T47D (cell line): ENCODE data around the gene TDO2.

Experiments used
- DNase-seq, 2 experiments: peaks; one replicate each; pipeline versions ENCODE4 v3.0.0 to v3.0.0-alpha.2; 2011 to 2012; ENCODE audit warnings: low read depth in 1 of 2, low spot score in 1 of 2
- JUND ChIP-seq: IDR thresholded peaks from 2 replicates; pipeline ENCODE4 v1.6.1; 2012; ENCODE audit warnings: low read depth
- in situ Hi-C: cut with HindIII; loops from 2 replicates; pipeline ENCODE4 v1.10.0; 2016; ENCODE audit warnings: low sequenced_read_pairs, low pct_unique_long_range_greater_than_20kb

Gene TDO2

GRCh38 chr4:155903453-155903852 lies at the start of gene TDO2:
TSS of gene TDO2 (plus strand) at chr4:155903696. CDS start at chr4:155903759, 63 bp downstream.
- TF ChIP-seq JUND = no peak
- no peak for DNase-seq
- in situ Hi-C loops = no loop called here

GRCh38 chr4:155854582-155855226 lies 48.8 kb upstream of the TDO2 start:
- in situ Hi-C loops = no loop called here
- peak in 1 of 2 experiments; percentile 27 for DNase-seq
- TF ChIP-seq JUND = no peak

- no peak for TF ChIP-seq JUND
- in situ Hi-C loops = no loop called here
- peak in 1 of 2 experiments; percentile 49 for DNase-seq
These were observed 47.6 kb upstream of the TDO2 start for GRCh38 chr4:155855897-155856296.

DNA sequence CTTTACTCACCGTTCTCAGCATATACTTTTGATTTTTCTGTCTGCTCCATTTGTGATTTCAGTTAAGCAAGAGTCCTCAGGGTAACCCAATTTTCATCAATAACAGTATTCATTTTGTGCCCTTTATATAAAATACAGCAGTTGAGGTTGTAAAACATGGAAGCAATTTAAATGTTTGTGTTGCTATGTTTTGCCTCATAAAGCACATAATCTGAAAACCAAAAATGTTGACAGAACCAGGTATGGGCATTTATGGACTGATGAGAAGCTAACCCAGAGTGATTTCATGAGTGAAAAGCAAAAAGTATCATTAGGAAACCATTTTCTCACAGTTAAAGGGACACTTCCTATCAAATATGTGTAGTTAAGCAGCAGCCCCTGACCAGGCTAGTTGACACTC lies 37.3 kb upstream of the TDO2 start, which contains the start of gene ASIC5:
Gene ASIC5, minus strand, starts transcription at position 101 of the 400 bp plus-strand sequence. Its CDS starts 51 bp downstream, at position 50.
- in situ Hi-C loops = no loop called here
- DNase-seq = no peak
- TF ChIP-seq JUND = no peak

DNA sequence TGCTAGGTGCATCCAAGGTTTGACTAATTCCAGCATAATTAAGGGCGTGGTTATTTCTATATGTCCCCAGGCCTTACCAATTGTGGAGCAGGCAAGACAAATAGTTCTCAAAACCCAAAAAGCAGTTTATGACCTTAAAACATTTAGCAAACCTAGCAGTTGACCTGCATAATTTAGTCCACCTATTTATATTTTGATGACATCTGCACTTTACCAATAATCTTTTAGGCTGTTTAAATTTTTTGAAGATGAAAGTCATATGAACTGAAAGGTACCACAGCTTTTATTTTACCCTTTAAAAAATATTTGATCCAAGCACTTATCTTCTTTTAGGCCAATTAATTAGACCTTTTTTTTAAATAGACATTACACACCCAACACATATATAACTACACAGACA lies 27.6 kb upstream of the TDO2 start:
- no peak for TF ChIP-seq JUND
- in situ Hi-C loops = no loop called here
- no peak for DNase-seq

- DNase-seq = no peak
- in situ Hi-C loops = no loop called here
- TF ChIP-seq JUND = no peak
These were observed 25.5 kb upstream of the TDO2 start for GRCh38 chr4:155877971-155878370.

DNA sequence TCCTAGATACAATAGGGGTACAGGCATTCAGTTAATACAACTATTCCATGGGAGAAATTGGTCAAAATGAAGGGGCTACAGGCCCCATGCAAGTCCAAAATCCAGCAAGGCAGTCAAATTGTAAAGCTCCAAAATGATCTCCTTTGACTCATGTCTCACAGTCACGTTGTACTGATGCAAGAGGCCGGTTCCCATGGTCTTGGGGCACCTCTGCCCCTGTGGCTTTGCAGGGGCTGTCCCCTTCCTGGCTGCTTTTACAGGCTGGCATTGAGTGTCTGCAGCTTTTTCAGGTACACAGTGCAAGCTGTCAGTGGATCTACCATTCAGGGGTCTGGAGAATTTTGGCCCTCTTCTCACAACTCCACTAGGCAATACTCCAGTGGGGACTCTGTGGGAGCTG lies 24.9 kb upstream of the TDO2 start:
- TF ChIP-seq JUND = no peak
- in situ Hi-C loops = no loop called here
- DNase-seq = no peak

DNA sequence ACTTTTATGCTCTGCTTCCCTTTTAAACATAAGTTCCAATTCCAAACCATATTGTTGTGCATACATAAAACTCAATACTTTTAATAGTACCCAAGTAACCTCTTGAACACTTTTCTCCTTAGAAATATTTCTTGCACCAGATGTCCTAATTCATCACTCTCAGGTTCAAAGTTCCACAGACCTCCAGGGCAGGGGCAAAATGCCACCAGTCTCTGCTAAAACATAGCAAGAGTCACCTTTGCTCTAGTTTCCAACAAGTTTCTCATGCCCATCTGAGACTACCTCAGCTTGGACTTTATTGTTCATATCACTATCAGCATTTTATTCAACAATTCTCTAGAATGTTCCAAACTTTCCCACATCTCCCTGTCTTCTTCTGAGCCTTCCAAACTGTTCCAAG lies 23.7 kb upstream of the TDO2 start:
- no peak for DNase-seq
- no peak for TF ChIP-seq JUND
- in situ Hi-C loops = no loop called here

DNA sequence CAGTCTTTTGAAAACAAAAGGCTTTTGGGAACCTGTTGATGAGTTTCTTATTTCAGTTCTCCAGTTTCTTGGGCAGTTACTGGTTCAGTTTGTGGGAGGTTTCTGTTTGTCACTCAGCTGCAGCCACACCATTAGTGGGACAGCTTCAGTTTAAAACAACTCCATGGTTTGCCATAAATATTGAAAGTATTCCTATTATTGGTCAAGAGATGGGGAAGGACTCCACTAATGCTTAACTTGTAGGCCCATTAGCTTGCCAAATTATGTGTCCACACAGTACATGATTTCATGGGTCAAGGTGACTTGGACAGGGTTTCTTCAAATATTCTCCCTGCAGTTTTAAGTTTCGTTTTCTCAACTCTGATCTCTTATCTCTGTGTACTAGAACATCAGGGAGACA lies 21.9 kb upstream of the TDO2 start:
- DNase-seq = peak in 1 of 2 experiments; percentile 17
- TF ChIP-seq JUND = no peak
- in situ Hi-C loops = no loop called here

DNA sequence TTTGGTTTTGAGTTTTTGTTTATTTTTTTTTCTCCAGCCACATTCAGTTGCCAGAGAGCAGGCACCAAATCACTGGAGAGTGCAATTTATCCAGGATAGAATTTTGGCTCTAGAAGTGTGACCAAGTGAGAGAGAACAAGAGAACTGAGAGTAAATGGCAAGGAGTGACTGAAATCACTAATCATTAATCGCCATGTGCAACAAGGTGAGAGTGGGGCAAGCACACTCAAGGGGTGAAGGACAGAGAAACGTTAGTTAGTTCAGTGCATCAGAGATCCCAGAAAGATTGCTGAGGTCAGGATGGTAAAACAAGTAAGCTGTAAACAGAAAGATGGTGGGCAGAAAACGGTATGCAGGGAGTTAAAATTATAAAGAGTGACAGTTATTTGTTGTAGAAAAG lies 19.6 kb upstream of the TDO2 start:
- in situ Hi-C loops = no loop called here
- no peak for DNase-seq
- no peak for TF ChIP-seq JUND

DNA sequence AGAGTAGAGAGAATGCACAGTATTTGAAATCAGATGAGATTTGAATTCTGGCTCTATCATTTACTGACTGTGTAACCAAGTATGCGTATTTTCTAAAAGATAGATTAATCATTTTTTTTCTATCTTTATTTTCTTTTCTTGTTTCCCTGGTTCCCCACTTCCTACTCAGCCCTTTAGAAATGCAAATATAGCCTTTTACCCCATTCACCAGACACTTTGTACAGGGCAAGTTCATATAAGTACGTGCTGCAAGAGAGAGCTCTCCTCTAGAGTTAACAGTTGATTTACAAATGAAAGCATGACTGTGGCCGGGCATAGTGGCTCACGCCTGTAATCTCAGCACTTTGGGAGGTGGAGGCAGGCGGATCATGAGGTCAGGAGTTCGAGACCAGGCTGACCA lies 17.8 kb upstream of the TDO2 start:
- no peak for DNase-seq
- in situ Hi-C loops = no loop called here
- TF ChIP-seq JUND = no peak

GRCh38 chr4:155887045-155887444 lies 16.5 kb upstream of the TDO2 start:
- DNase-seq = no peak
- no peak for TF ChIP-seq JUND
- in situ Hi-C loops = no loop called here

DNA sequence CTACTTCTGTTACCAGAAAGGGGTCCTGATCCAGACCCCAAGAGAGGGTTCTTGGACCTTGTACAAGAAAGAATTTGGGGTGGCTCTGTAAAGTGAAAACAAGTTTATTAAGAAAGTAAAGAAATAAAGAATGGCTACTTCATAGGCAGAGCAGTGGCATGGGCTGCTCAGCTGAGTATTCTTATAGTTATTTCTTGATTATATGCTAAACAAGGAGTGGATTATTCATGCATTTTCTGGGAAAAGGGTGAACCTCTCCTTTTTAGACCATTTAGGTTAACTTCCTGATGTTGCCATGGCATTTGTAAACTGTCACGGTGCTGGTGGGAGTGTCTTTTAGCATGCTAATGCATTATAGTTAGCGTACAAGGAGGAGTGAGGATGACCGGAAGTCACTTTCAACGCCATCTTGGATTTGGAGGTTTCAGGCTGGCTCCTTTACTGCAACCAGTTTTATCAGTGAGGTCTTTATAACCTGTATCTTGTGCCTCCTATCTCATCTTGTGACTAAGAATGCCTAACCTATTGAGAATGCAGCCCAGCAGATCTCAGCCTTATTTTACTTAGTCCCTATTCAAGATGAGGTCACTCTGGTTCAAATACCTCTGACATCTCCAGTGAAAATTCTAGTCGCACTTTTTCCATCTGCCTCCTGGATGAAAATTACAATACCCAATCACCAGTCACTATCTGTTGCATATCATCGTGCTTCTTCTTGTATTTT lies 15.5 kb upstream of the TDO2 start:
- DNase-seq = no peak
- TF ChIP-seq JUND = no peak
- in situ Hi-C loops = no loop called here
